Limb (tissue), 2 donors: ENCODE measurements around the gene ELL3.

Experiments used
- DNase-seq, 2 donors: peaks; one replicate each; pipeline ENCODE4 v3.0.0-alpha.2; 2016; ENCODE audit errors: extremely low spot score in 2 of 2

Gene ELL3

DNA sequence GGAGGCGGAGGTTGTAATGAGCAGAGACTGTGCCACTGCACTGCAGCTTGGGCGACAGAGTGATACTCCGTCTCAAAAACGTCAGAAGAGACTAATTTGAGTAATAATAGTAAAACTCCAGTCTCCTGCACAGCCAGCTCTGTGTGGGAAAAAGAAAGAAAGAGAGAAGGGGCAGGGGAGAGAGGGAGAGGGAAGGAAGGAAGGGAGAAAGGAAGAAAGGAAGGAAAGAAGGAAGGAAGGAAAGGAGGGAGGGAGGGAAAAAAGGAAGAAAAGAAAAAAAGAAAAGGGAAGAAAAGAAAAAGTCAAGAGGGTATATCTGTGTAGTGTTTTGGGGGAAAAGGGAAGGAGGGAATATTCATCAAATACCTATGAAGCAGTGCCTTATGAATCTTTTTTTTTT is 53.6 kb downstream of the ELL3 start:
- no peak for DNase-seq
